ENCODE data around the gene GRHL1.
"Not testable (repeated sequence)": the region's sequence is repeated elsewhere in the genome, so short reads cannot be mapped to it uniquely, and the experiment has no call there.

DNA sequence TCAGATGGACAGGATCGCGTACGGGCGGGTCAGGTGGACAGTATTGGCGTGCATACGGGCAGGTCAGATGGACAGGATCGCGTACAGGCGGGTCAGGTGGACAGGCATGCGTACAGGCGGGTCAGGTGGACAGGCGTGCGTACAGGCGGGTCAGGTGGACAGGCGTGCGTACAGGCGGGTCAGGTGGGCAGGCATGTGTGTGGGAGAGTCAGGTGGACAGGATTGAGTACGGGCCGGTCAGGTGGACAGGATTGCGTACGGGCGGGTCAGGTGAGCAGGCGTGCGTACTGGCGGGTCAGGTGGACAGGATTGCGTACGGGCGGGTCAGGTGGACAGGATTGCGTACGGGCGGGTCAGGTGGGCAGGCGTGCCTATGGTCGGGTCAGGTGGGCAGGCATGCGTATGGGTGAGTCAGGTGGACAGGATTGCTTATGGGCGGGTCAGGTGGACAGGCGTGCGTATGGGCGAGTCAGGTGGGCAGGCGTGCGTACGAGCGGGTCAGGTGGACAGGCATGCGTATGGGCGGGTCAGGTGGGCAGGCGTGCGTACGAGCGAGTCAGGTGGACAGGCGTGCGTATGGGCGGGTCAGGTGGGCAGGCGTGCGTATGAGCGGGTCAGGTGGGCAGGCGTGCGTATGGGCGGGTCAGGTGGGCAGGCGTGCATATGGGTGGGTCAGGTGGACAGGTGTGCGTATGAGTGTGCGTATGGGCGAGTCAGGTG, 60.3 kb downstream of the GRHL1 start:
- not testable (repeated sequence) for TF ChIP-seq POLR2A (IDR thresholded peaks at IDR 0.05)
- TF ChIP-seq, protein P1, sequence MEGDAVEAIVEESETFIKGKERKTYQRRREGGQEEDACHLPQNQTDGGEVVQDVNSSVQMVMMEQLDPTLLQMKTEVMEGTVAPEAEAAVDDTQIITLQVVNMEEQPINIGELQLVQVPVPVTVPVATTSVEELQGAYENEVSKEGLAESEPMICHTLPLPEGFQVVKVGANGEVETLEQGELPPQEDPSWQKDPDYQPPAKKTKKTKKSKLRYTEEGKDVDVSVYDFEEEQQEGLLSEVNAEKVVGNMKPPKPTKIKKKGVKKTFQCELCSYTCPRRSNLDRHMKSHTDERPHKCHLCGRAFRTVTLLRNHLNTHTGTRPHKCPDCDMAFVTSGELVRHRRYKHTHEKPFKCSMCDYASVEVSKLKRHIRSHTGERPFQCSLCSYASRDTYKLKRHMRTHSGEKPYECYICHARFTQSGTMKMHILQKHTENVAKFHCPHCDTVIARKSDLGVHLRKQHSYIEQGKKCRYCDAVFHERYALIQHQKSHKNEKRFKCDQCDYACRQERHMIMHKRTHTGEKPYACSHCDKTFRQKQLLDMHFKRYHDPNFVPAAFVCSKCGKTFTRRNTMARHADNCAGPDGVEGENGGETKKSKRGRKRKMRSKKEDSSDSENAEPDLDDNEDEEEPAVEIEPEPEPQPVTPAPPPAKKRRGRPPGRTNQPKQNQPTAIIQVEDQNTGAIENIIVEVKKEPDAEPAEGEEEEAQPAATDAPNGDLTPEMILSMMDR (IDR thresholded peaks at IDR 0.05): not testable (repeated sequence)
